Measurements from ENCODE around the gene CPXM1. TPM values are rescaled to one million over a fixed set of nuclear protein-coding genes. Genes with fewer than 3 reads are reported as not detected.
A peak's percentile ranks its signal among the peaks of the same experiment; 100 is the strongest.

The CPXM1 gene
- total RNA-seq, 2 donors from 2014 or later, result 7.4 to 35.5 TPM

GRCh38 chr20:2801286-2801728 is 880 bp upstream of the CPXM1 start:
- TF ChIP-seq POLR2A (IDR thresholded peaks at IDR 0.05), result no peak
- no peak for TF ChIP-seq POLR2AphosphoS5 (IDR thresholded peaks at IDR 0.05)
- TF ChIP-seq, protein P1, sequence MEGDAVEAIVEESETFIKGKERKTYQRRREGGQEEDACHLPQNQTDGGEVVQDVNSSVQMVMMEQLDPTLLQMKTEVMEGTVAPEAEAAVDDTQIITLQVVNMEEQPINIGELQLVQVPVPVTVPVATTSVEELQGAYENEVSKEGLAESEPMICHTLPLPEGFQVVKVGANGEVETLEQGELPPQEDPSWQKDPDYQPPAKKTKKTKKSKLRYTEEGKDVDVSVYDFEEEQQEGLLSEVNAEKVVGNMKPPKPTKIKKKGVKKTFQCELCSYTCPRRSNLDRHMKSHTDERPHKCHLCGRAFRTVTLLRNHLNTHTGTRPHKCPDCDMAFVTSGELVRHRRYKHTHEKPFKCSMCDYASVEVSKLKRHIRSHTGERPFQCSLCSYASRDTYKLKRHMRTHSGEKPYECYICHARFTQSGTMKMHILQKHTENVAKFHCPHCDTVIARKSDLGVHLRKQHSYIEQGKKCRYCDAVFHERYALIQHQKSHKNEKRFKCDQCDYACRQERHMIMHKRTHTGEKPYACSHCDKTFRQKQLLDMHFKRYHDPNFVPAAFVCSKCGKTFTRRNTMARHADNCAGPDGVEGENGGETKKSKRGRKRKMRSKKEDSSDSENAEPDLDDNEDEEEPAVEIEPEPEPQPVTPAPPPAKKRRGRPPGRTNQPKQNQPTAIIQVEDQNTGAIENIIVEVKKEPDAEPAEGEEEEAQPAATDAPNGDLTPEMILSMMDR (IDR thresholded peaks at IDR 0.05), result no peak

GRCh38 chr20:2799688-2800520 is 523 bp downstream of the CPXM1 start:
- H3K4me1 ChIP-seq (replicated peaks), result no peaks in the 10 kb centered on the region
- H3K9me3 ChIP-seq, result no peaks in the 10 kb centered on the region
- peak overlapping the region; percentile 27 for H3K4me3 ChIP-seq
- intact Hi-C loops (cut with DNase I), result no loop called here
- no peaks in the 10 kb centered on the region for H3K27me3 ChIP-seq (replicated peaks; ENCODE audit: insufficient read depth)
- DNase-seq (ENCODE audit: low spot score), result no peak
- H3K27ac ChIP-seq, result no peak overlapping the region
- WGBS, result 3% methylated on average over 47 of the region's 61 CpGs
- no peaks in the 10 kb centered on the region for H3K36me3 ChIP-seq
- TF ChIP-seq POLR2A (IDR thresholded peaks at IDR 0.05) (no peak), POLR2AphosphoS5 (IDR thresholded peaks at IDR 0.05) (no peak)
- TF ChIP-seq, protein P1 (IDR thresholded peaks at IDR 0.05), result no peak

More at GRCh38 chr20:2801286-2801728, 880 bp upstream of the CPXM1 start:
- no peak overlapping the region for H3K4me3 ChIP-seq
- no peaks in the 10 kb centered on the region for H3K4me1 ChIP-seq (replicated peaks)
- H3K9me3 ChIP-seq, result no peaks in the 10 kb centered on the region
- intact Hi-C loops (cut with DNase I), result no loop called here
- H3K27me3 ChIP-seq (replicated peaks; ENCODE audit: insufficient read depth), result no peaks in the 10 kb centered on the region
- WGBS, result 17% methylated on average over 13 of the region's 13 CpGs
- no peak for DNase-seq (ENCODE audit: low spot score)
- no peaks in the 10 kb centered on the region for H3K36me3 ChIP-seq
- no peak overlapping the region for H3K27ac ChIP-seq

GRCh38 chr20:2799271-2799670 is 1.2 kb downstream of the CPXM1 start:
- WGBS, result 38% methylated on average over 9 of the region's 9 CpGs
- intact Hi-C loops (cut with DNase I), result no loop called here
- no peak overlapping the region for H3K27ac ChIP-seq

DNA sequence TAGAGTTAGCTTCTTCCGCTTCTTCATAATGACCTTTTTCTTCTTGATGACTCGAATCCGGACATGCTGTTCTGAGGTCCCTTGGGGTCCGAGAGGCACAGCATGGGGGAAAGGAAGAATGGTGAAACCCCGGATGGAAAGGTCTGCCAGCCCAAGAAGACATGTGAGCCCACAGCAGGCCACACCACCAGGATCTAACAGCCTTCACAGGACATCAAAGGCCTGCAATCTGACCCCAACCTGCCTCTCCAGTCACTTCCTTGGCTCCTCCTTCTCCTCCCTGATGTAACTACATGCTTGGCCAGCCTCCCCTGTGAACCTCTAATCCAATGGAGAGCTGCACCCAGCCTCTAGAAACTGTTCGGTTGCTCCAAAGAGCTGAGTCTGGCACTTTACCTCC is 1.6 kb downstream of the CPXM1 start:
- no peak overlapping the region for H3K27ac ChIP-seq
- TF ChIP-seq, protein P1 (IDR thresholded peaks at IDR 0.05), result no peak
- TF ChIP-seq POLR2AphosphoS5 (IDR thresholded peaks at IDR 0.05) (no peak), POLR2A (IDR thresholded peaks at IDR 0.05) (no peak)
- intact Hi-C loops (cut with DNase I), result no loop called here
- no peak overlapping the region for H3K4me3 ChIP-seq
- no peaks in the 10 kb centered on the region for H3K9me3 ChIP-seq
- no peaks in the 10 kb centered on the region for H3K36me3 ChIP-seq
- no peak for DNase-seq (ENCODE audit: low spot score)
- H3K27me3 ChIP-seq (replicated peaks; ENCODE audit: insufficient read depth), result no peaks in the 10 kb centered on the region
- no peaks in the 10 kb centered on the region for H3K4me1 ChIP-seq (replicated peaks)
- WGBS, result 65% methylated on average over 6 of the region's 6 CpGs

More at GRCh38 chr20:2799271-2799670, 1.2 kb downstream of the CPXM1 start:
- H3K4me3 ChIP-seq, result no peak overlapping the region
- TF ChIP-seq, protein P1 (IDR thresholded peaks at IDR 0.05), result no peak
- TF ChIP-seq POLR2AphosphoS5 (IDR thresholded peaks at IDR 0.05) (no peak), POLR2A (IDR thresholded peaks at IDR 0.05) (no peak)
- H3K27me3 ChIP-seq (replicated peaks; ENCODE audit: insufficient read depth), result no peaks in the 10 kb centered on the region
- no peaks in the 10 kb centered on the region for H3K36me3 ChIP-seq
- no peaks in the 10 kb centered on the region for H3K4me1 ChIP-seq (replicated peaks)
- no peaks in the 10 kb centered on the region for H3K9me3 ChIP-seq
- no peak for DNase-seq (ENCODE audit: low spot score)

Data from prostate gland (tissue), 2 donors.